HG03460 (cell line): ENCODE measurements around the gene NCBP1.
"Not testable (repeated sequence)": the region's sequence is repeated elsewhere in the genome, so short reads cannot be mapped to it uniquely, and the experiment has no call there.

Experiments
- ATAC-seq: cut with Tn5 transposase; IDR thresholded peaks from one replicate; pipeline ENCODE4 v1.9.1; 2021; ENCODE audit not compliant: unreplicated experiment

NCBP1 gene

GRCh38 chr9:97668485-97668884 is 34.9 kb downstream of the NCBP1 start:
- ATAC-seq: no peak

- ATAC-seq: no peak
Measured at GRCh38 chr9:97670586-97670985, 37.0 kb downstream of the NCBP1 start.

- ATAC-seq: no peak
Measured at GRCh38 chr9:97672403-97672802, 38.8 kb downstream of the NCBP1 start.

DNA sequence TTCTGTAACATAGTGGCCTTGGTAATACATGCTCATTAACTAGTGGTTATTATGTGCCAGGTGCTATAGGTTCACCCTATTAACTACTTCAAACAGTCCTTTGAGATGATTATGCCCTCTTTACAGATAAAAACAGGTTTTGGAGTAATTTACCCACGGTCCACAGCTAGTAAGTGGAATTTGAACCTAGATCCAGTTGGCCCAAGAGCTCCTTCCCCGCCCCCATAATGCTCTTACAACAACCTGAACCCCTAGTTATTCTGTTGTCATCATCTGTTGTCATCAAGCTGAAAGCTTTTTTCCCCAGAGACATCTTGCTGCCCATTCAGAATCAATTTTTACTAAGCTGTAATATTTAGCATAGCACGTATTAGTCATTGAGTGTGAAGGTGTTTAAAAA is 40.3 kb downstream of the NCBP1 start:
- ATAC-seq: no peak

GRCh38 chr9:97675655-97676054 is 42.0 kb downstream of the NCBP1 start:
- ATAC-seq: no peak

- ATAC-seq: no peak
Measured at GRCh38 chr9:97682242-97682641, 48.6 kb downstream of the NCBP1 start.

GRCh38 chr9:97688654-97689053 is 55.0 kb downstream of the NCBP1 start:
- no peak for ATAC-seq

GRCh38 chr9:97689401-97690180 is 56.0 kb downstream of the NCBP1 start:
- no peak for ATAC-seq

GRCh38 chr9:97694769-97695168 is 61.1 kb downstream of the NCBP1 start:
- no peak for ATAC-seq

GRCh38 chr9:97695390-97695789 is 61.8 kb downstream of the NCBP1 start:
- no peak for ATAC-seq

GRCh38 chr9:97695995-97696802 is 62.6 kb downstream of the NCBP1 start:
- ATAC-seq: no peak

DNA sequence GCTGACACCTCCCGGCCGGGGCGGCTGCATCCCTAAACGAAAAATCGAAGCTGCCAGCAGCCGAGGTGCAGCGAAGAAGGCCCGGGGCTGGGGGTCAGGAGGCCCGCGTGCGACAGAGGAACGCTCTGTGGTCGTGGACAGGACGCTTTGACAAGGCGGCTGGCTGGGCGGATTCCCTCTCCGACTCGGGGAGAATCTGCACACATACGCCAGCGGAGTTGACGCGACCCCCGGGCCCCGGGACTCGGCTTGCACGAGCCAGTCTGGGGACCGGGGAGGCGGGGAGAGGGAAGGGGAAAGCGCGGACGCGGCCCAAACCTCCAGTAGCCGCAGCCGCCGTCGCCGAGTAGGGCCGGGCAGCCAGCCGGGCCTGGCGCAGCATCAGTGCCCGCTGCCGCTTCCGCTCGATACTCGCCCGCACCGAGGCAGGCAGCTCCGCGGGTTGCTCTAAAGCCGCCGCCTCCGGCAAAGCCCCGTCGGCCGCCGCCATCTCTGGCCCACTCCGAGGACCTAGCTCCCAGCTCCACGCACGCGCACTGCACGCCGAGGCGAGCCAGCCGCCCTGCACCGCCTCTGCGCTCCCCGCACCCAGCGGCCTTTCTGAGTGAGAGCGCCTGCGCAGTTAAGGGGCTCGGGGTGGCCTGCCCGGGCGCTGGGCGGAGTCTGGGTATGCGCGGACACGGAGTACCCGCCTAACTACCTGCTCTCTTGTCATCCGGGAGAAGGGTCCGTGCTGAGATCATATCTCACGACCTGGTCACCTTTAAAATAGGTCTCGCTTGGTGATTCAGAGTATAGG is 63.4 kb downstream of the NCBP1 start, which contains the start of gene XPA:
XPA (minus strand) TSS at position 538 of the 799 bp plus-strand sequence; CDS start at position 490, 48 bp downstream.
- peak; percentile 93 for ATAC-seq

GRCh38 chr9:97697837-97698236 is 64.2 kb downstream of the NCBP1 start:
- no peak for ATAC-seq

DNA sequence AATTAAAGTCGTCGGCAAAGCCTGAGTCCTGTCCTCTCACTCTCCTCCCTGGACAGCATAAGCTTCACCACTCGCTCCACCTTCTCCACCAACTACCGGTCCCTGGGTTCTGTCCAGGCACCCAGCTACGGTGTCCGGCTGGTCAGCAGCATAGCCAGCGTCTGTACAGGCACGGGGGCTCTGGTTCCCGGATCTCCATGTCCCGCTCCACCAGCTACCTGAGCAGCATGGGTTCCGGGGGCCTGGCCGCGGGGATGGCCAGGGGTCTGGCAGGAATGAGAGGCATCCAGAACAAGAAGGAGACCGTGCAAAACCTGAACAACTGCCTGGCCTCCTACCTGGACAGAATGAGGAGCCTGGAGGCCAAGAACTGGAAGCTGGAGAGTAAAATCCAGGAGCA is 65.2 kb downstream of the NCBP1 start:
- ATAC-seq: no peak

- ATAC-seq: not testable (repeated sequence)
Measured at GRCh38 chr9:97699281-97699680, 65.7 kb downstream of the NCBP1 start.

DNA sequence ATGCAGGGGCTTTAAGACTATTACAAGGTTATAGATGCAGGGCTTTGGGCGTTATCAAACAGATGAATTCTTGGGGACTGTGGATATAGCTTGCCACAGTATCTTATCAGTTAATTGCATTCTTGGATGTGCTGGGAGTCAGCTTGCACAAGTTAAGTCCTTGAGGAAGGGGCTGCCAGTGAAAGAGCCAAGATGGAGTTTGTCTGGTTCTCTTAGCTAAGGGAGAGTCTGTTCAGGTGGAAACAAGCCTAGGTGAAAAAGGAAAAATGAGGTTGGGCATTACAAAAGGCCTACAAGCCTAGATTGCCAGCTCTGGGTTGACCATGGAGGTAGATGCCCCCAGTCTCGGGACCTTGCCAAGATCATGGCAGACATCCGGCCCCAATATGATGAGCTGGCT is 66.2 kb downstream of the NCBP1 start:
- ATAC-seq: not testable (repeated sequence)

GRCh38 chr9:97703437-97704344 is 70.1 kb downstream of the NCBP1 start:
- peak; percentile 50 for ATAC-seq

- ATAC-seq: no peak
Measured at GRCh38 chr9:97704345-97704677, 70.7 kb downstream of the NCBP1 start.

GRCh38 chr9:97704851-97705250 is 71.2 kb downstream of the NCBP1 start:
- ATAC-seq: no peak

DNA sequence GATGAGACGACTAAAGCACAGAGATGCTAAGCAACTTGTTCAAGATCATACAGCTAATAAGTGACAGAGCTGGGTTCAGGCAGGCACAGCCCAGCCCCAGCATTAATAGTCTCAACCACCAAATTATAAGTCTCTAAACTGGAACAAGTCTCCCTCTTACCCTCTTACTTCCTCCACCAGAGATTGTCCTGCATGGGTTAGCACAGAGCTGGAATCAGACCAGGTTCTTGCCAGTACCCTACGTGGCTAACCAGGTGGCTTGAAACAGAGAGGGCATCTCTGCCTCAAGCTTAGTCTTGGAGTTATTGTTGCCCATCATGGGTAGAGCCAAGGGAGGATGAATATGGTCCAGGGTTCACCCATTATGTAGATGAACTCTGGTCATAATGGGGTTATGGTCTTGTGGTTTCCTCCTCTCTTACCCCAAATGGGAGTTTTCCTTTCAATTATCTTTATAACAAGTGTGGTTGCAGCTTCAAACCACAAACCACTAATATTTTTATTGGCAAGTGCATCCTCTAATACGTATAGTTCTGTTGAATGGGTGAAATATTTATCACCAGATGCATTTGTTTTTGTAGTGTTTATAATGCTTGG is 71.8 kb downstream of the NCBP1 start:
- no peak for ATAC-seq
